ENCODE measurements around the gene OR4D6.
"Not testable (repeated sequence)": the region's sequence is repeated elsewhere in the genome, so short reads cannot be mapped to it uniquely, and the experiment has no call there.

Gene OR4D6

DNA sequence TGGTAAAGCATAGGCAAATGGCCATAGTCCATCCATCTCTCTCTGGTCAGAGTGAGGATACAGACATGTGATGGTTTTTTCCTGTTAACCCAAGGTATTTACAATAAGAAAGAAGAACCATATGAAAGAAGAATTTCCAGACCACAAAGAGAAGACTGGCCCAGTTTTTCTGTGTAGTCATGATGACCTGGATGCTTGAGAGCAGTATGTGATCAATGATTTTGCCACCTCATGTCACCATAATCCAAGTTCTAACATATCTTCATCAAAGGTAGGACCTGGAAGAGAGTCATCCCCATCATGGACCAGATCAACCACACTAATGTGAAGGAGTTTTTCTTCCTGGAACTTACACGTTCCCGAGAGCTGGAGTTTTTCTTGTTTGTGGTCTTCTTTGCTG lies at the start of gene OR4D6:
OR4D6 (plus strand) TSS at position 301 of the 400 bp plus-strand sequence; CDS start at position 301, 0 bp downstream.
- DNase-seq (ENCODE audit: low read depth, low spot score): no peak

DNA sequence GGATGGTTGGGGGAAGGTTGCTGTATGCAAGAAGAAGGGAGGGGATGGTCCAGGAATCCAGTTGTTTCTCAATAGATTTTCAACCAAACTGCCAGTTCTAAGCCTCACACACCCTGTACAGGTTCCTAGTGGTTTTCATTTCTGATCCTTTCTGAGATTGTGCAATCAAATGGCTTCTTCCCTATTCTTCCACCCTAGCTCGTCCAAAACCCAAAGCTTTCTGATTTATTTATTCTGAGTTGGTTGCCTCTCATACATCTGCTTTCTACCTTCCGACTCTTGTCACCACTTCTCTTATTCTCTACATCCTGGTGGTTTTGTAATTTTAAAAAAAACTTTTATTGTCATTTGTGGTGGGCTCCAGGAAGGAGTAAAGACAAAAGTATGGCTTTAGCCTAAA lies 43.1 kb upstream of the OR4D6 start:
- DNase-seq (ENCODE audit: low read depth, low spot score): no peak

DNA sequence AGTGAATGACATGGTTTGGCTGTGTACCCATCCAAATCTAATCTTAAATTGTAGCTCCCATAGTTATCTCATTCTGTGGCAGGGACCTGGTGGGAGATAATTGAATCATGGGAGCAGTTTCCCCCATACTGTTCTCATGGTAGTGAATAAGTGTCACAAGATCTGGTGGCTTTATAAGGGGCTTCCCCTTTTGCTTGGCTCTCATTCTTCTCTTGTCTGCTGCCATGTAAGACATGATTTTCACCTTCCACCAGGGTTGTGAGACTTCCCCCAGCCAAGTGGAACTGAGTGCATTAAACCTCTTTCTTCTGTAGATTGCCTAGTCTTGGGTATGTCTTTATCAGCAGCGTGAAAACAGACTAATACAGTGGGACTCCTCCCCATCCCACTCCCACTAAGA lies 41.6 kb upstream of the OR4D6 start:
- DNase-seq (ENCODE audit: low read depth, low spot score): no peak

DNA sequence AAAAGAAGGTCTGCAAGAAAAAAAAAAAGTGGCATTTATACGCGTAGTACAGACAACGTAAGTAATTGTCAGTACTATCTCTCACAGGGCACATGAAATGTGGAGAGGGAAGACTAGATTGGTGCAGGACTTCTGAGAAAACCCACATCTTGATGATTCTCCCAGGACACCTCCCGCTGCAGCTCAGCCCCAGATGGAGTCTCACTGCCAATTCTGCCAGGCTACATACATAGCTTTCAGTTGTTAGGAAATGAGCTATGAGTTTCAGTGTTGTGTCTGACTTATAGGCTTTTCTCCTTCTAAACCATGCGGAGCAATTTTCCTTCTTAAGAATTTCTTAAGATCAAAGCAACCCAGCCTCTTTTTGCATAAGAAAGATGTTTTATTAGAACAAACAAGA lies 40.1 kb upstream of the OR4D6 start:
- DNase-seq (ENCODE audit: low read depth, low spot score): no peak

DNA sequence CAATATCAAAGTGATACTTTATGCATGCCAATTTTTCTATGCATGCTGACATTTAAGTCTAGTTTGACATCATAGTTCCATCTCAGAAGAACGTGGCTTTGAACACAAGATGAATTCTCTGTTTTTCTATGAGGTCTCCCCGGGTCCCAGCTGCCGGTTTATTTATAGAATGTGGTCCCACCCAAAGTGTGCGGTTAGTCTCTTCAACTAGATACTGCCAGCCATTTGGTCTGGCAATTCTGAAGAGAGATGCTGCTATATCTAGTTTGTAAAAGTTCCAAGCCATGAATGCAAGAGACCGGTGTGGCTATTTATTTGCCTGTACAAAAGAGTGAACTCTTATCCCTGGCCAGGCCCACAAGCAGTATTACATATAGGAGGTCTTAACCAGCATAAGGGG lies 39.7 kb upstream of the OR4D6 start:
- no peak for DNase-seq (ENCODE audit: low read depth, low spot score)

DNA sequence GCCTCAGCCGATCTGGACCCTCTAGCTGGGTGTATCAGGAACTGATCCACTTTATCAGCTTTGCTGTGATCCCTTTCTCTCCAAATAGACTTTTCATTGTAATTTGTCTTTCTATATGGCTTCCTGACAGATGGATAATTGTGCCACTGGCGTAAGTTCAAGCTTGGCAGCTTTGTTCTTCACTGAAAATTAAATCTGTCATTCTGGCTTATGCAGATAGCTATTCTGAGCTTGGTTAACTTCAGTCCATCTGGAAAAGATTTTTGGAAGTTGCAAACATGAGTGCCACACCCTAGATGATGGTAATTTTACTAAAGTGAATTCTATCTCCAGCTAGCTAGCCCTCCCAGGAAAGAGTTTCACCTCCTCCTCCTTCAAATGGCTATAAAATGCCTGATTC lies 38.6 kb upstream of the OR4D6 start:
- DNase-seq (ENCODE audit: low read depth, low spot score): no peak

DNA sequence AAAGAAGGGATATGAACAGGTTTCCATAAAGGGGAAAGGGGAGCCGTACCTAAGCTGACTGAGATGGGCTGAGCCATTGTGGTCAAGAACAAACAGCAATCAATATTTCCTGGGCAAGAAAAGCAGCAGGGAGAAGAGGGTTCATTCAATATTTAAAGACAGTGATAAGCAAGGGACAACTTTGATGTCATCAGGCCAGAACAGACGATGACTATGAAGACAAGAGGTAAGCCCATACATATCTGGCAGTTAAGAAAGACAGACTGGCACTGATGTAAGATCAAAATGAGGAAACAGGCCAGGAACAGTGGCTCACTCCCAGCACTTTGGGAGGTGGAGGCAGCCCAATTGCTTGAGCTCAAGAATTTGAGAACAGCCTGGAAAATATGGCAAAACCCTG lies 32.9 kb upstream of the OR4D6 start:
- DNase-seq (ENCODE audit: low read depth, low spot score): no peak

DNA sequence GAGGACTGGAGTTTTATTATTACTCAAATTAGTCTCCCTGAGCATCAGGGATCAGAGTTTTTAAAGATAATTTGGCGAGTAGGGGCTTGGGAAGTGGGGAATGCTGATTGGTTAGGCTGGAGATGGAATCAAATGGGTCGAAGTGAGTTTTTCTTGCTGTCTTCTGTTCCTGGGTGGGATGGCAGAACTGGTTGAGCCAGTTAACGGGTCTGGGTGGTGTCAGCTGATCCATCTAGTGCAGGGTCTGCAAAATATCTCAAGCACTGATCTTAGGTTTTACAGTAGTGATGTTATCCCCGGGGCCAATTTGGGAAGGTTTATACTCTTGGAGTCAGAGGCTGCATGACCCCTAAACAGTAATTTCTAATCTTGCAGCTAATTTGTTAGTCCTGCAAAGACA lies 31.6 kb upstream of the OR4D6 start:
- DNase-seq (ENCODE audit: low read depth, low spot score): no peak

DNA sequence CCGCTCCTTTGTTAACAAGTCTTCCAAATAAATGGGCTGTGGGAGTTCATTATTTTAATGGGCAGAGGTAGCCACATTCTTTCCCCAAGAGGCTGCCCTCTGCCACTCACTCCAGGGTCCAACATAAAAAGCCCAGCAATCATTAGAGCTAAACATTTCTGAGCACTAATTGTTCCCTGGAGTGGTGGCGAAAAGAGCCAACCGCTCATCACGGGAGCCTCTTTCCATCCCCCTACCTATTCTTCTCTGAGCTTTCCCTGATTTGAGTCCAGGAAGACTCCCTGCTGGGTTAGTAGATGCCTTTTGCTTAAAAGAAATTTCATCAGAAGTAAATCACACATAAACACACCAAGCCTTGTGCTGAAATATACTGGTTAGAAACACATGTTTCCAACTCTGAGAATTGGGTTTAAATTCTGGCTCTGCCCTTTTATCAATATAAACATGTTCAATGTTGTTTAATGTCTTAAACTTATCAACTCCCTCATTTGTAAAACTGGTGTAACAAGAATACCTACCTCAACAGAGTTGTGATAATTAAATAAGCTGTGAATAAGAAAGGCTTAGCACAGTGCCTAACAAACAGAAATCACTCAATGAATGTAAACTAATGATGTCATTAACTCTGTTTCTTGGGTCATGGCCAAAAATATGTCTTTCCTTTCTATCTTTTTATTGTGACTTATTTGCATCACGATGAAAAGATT lies 30.2 kb upstream of the OR4D6 start, which contains the start of gene OR5A2:
OR5A2 (minus strand) TSS at position 53 of the 707 bp plus-strand sequence. CDS start 3,460 bp downstream, outside the sequence.
- DNase-seq (ENCODE audit: low read depth, low spot score): no peak

DNA sequence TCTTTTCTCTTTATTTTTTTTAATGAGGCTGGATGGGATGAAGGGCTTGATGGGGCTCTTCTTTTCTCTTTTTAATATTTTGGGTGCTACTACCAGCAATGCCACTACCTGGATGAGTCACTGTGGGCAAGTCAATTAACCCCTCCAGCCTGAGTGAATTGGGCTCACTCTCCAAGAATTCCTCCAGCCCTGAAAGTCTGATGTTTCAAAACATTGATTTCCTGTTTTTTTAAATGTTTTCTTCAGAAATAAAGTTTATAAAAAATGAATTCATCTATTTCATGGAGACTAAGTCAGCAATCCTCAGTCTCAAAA lies 29.7 kb upstream of the OR4D6 start:
- DNase-seq (ENCODE audit: low read depth, low spot score): no peak

DNA sequence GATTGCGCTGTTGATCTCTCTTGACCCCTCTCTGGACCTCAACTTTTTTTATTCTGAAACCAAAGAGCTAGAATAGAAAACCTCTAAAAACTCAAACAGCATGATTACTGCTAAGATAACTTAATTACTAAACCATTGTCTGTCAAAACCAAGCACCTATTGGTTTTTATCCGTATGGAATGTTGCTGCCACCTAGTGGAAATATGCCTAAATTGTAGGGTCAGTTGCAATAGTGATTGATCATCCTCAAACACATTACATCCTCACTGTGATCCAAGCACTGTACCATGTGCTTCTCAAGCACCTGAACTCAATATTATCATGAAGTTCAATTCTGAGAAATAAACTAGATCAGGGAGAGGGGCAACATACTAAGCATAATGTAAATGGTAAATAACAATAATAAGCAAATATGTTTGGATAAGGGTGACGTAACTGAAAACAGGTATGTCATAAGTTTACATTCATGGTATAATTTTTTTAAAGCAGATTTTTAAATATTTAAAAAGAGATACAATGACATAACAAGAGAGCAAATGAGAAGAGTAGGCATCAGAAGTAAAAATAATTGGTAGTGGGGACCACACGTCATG lies 26.7 kb upstream of the OR4D6 start:
- DNase-seq (ENCODE audit: low read depth, low spot score): peak; percentile 21

DNA sequence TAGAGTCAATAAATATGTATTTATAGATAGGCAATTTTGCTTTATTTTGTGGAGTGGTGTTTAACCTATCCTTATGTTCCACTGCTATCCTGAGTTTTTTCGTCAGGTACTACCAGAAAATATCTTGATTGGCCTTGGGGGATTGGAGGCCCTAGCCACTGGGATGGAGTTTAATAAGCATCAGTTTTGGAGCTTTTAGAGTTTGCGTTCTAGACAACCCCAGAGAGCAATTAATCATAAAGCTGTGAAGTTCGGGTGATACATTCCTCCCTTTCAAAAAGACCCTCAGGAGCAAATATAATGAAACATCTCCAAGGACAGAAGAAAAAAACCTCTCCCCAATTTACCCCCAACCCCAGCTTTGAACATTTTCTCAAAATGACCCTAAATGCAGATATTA lies 20.6 kb upstream of the OR4D6 start, which contains the start of gene OR5A1:
OR5A1 (plus strand) TSS at position 301 of the 400 bp plus-strand sequence. CDS start 6,700 bp downstream, outside the sequence.
- DNase-seq (ENCODE audit: low read depth, low spot score): no peak

DNA sequence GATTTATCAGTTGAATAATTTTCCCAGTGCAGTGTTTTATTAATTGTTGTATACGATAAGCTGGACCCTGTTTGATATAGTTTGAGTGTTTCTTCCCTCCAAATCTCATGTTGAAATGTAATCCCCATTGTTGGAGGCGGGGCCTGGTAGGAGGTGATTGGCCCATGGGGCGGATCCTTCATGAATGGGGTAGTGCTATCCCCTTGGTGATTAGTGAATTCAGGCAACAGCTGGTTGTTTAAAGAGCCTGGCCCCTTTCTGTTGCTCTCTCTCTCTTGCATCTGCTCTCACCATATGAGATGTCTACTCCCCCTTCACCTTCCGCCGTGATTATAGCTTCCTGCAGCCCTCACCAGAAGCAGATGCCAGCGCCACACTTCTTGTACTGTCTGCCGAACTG lies 19.0 kb upstream of the OR4D6 start:
- DNase-seq (ENCODE audit: low read depth, low spot score): no peak

DNA sequence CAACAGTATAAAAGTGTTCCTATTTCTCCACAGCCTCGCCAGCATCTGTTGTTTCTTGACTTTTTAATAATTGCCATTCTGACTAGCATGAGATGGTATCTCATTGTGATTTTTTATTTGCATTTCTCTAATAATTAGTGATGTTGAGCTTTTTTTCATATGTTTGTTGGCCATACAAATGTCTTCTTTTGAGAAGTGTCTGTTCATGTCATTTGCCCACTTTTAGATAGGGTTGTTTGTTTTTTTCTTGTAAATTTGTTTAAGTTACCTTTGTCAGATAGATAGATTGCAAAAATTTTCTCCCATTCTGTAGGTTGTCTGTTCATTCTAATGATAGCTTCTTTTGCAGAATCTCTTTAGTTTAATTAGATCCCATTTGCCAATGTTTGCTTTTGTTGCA lies 11.1 kb upstream of the OR4D6 start:
- DNase-seq (ENCODE audit: low read depth, low spot score): not testable (repeated sequence)

DNA sequence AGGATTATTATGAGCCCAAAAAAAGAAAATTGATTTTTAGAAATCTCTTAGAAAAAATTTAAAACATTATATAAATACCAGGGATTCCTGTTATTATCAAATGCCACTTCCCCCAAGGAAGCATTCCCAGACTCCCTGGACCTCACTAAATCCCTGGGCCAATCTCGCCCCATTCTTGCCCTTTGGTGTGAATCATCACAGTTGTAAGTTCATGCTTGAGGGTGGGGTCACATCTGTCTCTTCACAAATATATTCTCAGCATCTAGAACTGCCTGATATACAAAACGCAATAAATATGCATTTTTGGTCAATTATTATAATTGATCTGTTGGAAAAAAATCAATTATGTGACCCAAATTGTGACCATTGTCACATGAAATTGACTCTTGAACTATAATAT lies 8.3 kb upstream of the OR4D6 start:
- no peak for DNase-seq (ENCODE audit: low read depth, low spot score)

DNA sequence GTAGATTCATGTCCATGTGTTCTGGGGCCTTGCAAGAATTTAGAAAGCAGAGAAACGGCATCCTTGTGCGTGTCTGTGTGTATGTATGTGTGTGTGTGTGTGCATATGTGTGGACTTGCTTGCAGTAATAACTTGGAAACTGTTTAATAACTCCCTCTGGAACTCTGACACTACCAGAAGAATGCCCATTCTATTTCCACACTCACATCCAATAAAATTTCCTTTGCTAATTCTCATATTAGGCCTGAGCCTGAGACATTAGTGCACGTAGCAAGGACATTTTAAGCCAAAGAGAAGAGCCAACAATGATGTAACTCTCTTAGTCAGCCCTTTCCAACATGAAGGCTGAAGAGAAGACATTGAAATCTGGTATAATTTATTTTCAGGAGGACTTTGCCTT lies 3.2 kb downstream of the OR4D6 start:
- no peak for DNase-seq (ENCODE audit: low read depth, low spot score)

DNA sequence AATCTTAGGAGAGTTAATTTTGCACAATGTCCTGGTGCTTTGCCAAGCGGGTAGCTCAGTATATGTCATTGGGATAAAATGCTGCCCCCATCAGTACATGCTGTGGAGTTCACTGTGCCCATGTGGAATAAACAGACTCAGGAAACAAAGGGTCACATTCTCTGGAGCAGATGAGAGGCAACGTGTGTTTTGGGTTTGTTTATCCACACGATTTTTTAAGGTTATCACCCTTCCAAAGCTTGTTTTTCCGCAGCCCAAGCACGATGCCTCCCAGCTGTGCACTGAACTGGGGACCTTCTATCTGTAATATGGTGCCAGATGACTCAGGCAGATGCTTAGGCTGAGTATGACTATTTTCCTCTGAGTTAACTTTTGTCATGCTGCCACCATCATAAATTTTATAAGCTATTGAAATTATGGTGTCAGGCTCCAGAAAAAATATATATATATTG lies 6.5 kb downstream of the OR4D6 start:
- no peak for DNase-seq (ENCODE audit: low read depth, low spot score)

DNA sequence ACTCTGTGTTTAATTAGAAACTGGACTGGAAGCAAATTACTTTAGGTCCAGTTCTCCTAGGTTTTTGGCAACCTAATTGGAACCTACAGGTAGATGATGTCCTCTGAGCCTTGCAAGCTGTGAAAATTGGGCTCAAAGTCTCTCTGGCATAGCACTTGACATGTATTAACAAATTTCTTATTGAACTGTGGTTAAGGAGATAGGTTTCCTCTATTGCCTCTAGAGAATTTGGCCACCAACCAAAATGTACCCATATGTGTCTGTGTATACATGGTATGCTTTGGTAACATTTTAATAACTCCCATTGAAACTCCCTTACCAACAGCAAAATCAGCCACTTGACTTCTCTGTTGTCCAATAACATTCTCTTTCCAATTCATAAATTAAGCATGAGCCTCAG lies 16.3 kb downstream of the OR4D6 start, which contains the start of gene OR4D10:
OR4D10 (plus strand) TSS at position 301 of the 400 bp plus-strand sequence. CDS start 4,115 bp downstream, outside the sequence.
- no peak for DNase-seq (ENCODE audit: low read depth, low spot score)

DNA sequence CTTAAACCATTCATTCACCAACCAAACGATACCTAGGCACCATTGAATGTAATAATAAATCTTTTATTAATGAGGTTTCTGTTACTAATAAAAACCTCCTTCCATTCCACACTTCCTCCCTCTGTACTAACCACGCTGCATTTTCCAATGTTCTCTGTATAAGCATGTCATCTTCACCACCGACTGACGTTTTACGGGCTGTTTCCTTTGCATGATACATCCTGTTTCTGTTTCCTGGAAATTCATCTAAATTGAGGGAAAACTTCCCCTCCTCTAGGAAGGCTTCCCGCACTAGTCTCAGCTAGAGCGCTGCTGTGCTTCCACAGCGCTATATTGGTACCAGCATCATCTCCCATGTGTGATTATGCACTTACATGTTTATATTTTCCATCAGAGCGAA lies 18.4 kb downstream of the OR4D6 start:
- no peak for DNase-seq (ENCODE audit: low read depth, low spot score)

DNA sequence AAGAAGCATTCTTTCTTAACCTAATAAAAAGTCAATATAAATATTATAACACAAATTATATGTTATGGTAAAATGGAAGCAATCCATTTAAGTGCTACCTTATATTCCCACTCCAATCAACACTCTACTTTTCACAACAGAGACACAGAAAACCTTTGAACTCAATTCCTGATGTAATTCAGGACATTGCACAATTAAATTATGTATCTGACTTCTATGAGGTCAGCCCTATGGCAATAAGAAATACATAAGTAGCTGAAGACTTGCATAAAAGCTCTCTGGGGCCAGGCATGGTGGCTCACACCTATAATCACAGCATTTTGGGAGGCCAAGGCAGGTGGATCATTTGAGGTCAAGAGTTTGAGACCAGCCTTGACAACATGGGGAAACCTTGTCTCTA lies 23.1 kb downstream of the OR4D6 start:
- DNase-seq (ENCODE audit: low read depth, low spot score): no peak

DNA sequence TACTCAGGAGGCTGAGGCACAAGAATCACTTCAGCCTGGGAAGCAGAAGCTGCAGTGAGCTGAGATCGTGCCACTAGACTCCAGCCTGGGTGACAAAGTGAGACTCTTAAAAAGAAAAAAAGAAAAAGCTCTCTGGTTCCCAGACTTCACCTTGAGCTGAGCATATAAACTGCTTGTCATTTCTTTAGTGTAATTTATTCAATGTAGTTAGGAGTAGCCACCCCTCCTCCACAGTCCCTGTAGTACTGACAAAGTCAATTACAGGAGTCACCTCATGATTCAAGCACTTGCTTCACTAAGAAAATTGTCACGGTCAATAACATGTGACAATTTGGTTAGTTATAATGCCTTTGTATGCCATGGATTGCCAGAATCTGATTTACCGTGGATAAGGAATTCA lies 23.6 kb downstream of the OR4D6 start:
- DNase-seq (ENCODE audit: low read depth, low spot score): no peak

DNA sequence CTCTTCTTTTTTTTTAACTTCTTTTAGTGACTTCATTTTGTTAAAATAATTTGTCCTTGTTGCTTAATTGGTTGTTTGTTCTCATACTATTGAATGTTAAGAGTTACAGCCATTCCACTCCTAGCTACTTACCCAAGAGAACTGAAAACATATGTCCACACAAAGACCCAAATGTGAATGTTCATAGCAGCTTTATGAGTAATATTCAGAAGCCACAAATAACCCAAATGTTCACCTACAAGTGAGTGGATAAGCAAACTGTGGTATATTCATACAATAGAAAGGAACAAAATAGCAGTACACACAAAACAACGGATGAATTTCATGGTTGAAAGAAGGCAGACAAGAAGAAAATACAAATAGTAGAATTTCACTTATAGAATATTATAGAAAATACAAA lies 45.2 kb downstream of the OR4D6 start:
- DNase-seq (ENCODE audit: low read depth, low spot score): no peak

DNA sequence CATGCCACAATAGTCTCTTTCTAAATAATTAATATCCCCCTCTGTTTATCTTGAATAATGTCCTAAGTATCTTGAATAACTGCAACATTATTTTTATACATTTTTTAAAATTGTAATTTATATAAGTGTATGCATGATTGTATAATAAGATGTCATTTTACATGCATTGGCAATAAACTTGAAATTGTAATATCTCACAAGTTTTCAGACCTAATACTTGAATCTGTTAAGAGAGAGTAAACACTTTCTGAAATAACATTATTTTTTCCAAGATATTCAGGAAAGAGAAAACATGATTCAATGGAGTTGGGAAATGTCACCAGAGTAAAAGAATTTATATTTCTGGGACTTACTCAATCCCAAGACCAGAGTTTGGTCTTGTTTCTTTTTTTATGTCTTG lies 46.5 kb downstream of the OR4D6 start, which contains the start of gene OR4D11:
OR4D11 (plus strand) TSS at position 301 of the 400 bp plus-strand sequence; CDS start at position 301, 0 bp downstream.
- DNase-seq (ENCODE audit: low read depth, low spot score): no peak

All from smooth muscle cell of the brain vasculature (primary cell).